Sciatic nerve (tissue), 2 donors: ENCODE data around the gene C1orf174. TPM values are rescaled to one million over a fixed set of nuclear protein-coding genes. Genes with fewer than 3 reads are reported as not detected.

Experiments used
- ATAC-seq: fragments of 200-7000 bp; cut with Tn5 transposase; one replicate; pipeline ENCODE4 v1.9.1; 2020; ENCODE audit warnings: mild to moderate bottlenecking, moderate library complexity
- DNase-seq: peaks from one replicate; pipeline ENCODE4 v3.0.0-alpha.2; 2020; ENCODE audit warnings: low spot score
- intact Hi-C: fragments of 100-400 bp; cut with DNase I; formaldehyde crosslinking; loops from one replicate; pipeline ENCODE4 v1.14.2; 2022
- total RNA-seq: library from RNA; stranded (reverse); fragmentation: NEBNext Ultra II Directional; extraction: Animal tissue kit (Norgen Biotek cat#: 25700); gene quantifications from one replicate; pipeline ENCODE4 v1.2.1, GENCODE V29; 2021
- donor health status: DM: no; HTN: no; CAD: no.
- donor health status: DM: no; HTN: no; CAD: no.

Gene C1orf174
- total RNA-seq, 1 donor from 2014 or later = 18.6 TPM

GRCh38 chr1:3911981-3912808, 12.1 kb upstream of the C1orf174 start:
- no peak for ATAC-seq
- intact Hi-C loops = no loop called here
- peak; percentile 50 for DNase-seq

- intact Hi-C loops = no loop called here
- DNase-seq (peak; percentile 77), ATAC-seq (peak; percentile 60)
Observed at GRCh38 chr1:3910857-3911845, 11.1 kb upstream of the C1orf174 start.

GRCh38 chr1:3910049-3910731, 10.1 kb upstream of the C1orf174 start:
- DNase-seq = peak; percentile 45
- intact Hi-C loops = no loop called here
- no peak for ATAC-seq

- intact Hi-C loops = no loop called here
- ATAC-seq (no peak), DNase-seq (peak; percentile 21)
Observed at GRCh38 chr1:3909615-3910014, 9.5 kb upstream of the C1orf174 start.

GRCh38 chr1:3908886-3909517, 8.9 kb upstream of the C1orf174 start:
- ATAC-seq = no peak
- DNase-seq = no peak
- intact Hi-C loops = no loop called here

GRCh38 chr1:3907621-3908165, 7.6 kb upstream of the C1orf174 start:
- ATAC-seq (no peak), DNase-seq (no peak)
- intact Hi-C loops = no loop called here

- ATAC-seq (no peak), DNase-seq (no peak)
- intact Hi-C loops = no loop called here
Observed at GRCh38 chr1:3907031-3907534, 7.0 kb upstream of the C1orf174 start.

GRCh38 chr1:3906672-3907020, 6.6 kb upstream of the C1orf174 start:
- intact Hi-C loops = no loop called here
- DNase-seq = no peak
- no peak for ATAC-seq

GRCh38 chr1:3905953-3906671, 6.0 kb upstream of the C1orf174 start:
- DNase-seq (no peak), ATAC-seq (no peak)
- intact Hi-C loops = no loop called here

- no peak for DNase-seq
- intact Hi-C loops = no loop called here
- no peak for ATAC-seq
Observed at GRCh38 chr1:3905266-3905952, 5.3 kb upstream of the C1orf174 start.

- ATAC-seq = no peak
- no peak for DNase-seq
- intact Hi-C loops = no loop called here
Observed at GRCh38 chr1:3904843-3905185, 4.7 kb upstream of the C1orf174 start.

- intact Hi-C loops = no loop called here
- ATAC-seq (no peak), DNase-seq (no peak)
Observed at GRCh38 chr1:3904006-3904842, 4.2 kb upstream of the C1orf174 start.

- no peak for DNase-seq
- intact Hi-C loops = no loop called here
- no peak for ATAC-seq
Observed at GRCh38 chr1:3903141-3904005, 3.3 kb upstream of the C1orf174 start.

- DNase-seq (no peak), ATAC-seq (no peak)
- intact Hi-C loops = no loop called here
Observed at GRCh38 chr1:3902571-3903091, 2.6 kb upstream of the C1orf174 start.

- ATAC-seq = no peak
- intact Hi-C loops = no loop called here
- DNase-seq = no peak
Observed at GRCh38 chr1:3902111-3902511, 2.0 kb upstream of the C1orf174 start.
